Islet precursor cell (in vitro differentiated cells): ENCODE data around the gene ALDH1L1.

ENCODE experiments used
- DNase-seq: peaks from one replicate; pipeline ENCODE4 v3.0.0-alpha.2; 2018

ALDH1L1 gene

GRCh38 chr3:126132751-126133511, 47.5 kb downstream of the ALDH1L1 start:
- peak; percentile 60 for DNase-seq

- DNase-seq, result peak; percentile 47
Measured at GRCh38 chr3:126131881-126132750, 48.3 kb downstream of the ALDH1L1 start.

- DNase-seq, result peak; percentile 38
Measured at GRCh38 chr3:126130981-126131745, 49.2 kb downstream of the ALDH1L1 start.

GRCh38 chr3:126130081-126130855, 50.1 kb downstream of the ALDH1L1 start:
- DNase-seq, result no peak

GRCh38 chr3:126129398-126129891, 50.9 kb downstream of the ALDH1L1 start:
- DNase-seq, result peak; percentile 39

- peak; percentile 37 for DNase-seq
Measured at GRCh38 chr3:126128504-126129397, 51.6 kb downstream of the ALDH1L1 start.

- peak; percentile 34 for DNase-seq
Measured at GRCh38 chr3:126127904-126128303, 52.5 kb downstream of the ALDH1L1 start.

- DNase-seq, result peak; percentile 25
Measured at GRCh38 chr3:126127452-126127851, 52.9 kb downstream of the ALDH1L1 start.

- peak; percentile 49 for DNase-seq
Measured at GRCh38 chr3:126126811-126127431, 53.5 kb downstream of the ALDH1L1 start.

GRCh38 chr3:126126286-126126685, 54.1 kb downstream of the ALDH1L1 start:
- DNase-seq, result peak; percentile 41

- no peak for DNase-seq
Measured at GRCh38 chr3:126125781-126126251, 54.6 kb downstream of the ALDH1L1 start.

- DNase-seq, result peak; percentile 41
Measured at GRCh38 chr3:126125341-126125740, 55.0 kb downstream of the ALDH1L1 start.

- peak; percentile 35 for DNase-seq
Measured at GRCh38 chr3:126124896-126125295, 55.5 kb downstream of the ALDH1L1 start.

- DNase-seq, result peak; percentile 57
Measured at GRCh38 chr3:126124148-126124868, 56.1 kb downstream of the ALDH1L1 start.

GRCh38 chr3:126121632-126122031, 58.8 kb downstream of the ALDH1L1 start:
- DNase-seq, result peak; percentile 42

- no peak for DNase-seq
Measured at GRCh38 chr3:126121074-126121473, 59.3 kb downstream of the ALDH1L1 start.

GRCh38 chr3:126119976-126120375, 60.4 kb downstream of the ALDH1L1 start:
- no peak for DNase-seq

GRCh38 chr3:126119008-126119675, 61.2 kb downstream of the ALDH1L1 start:
- peak; percentile 52 for DNase-seq

- no peak for DNase-seq
Measured at GRCh38 chr3:126118591-126118990, 61.8 kb downstream of the ALDH1L1 start.
